Measurements from ENCODE around the gene SNX10. TPM values are rescaled to one million over a fixed set of nuclear protein-coding genes. Genes with fewer than 3 reads are reported as not detected.

The SNX10 gene
- total and polyA plus RNA-seq, 8 donors, result 2.9 to 23.5 (median 6.0) TPM

GRCh38 chr7:26331113-26331512, 39.5 kb downstream of the SNX10 start:
- H3K36me3 ChIP-seq, result no peaks in the 10 kb centered on the region

GRCh38 chr7:26331789-26332188, 40.1 kb downstream of the SNX10 start:
- WGBS, 2 donors, result 85 to 87% methylated on average over 4 of the region's 4 CpGs

More at GRCh38 chr7:26331113-26331512, 39.5 kb downstream of the SNX10 start:
- Histone ChIP-seq H3K27ac (no peak overlapping the region), H3K4me1 (peaks cover 0 to 5% (median 0%) of the 10 kb centered on the region in 3 donors), H3K9me3 (no peaks in the 10 kb centered on the region), H3K27me3 (no peaks in the 10 kb centered on the region), H3K4me3 (no peak overlapping the region)
- 94 to 96% methylated on average over 4 of the region's 4 CpGs for WGBS, 2 donors
- no peak for DNase-seq
- TF ChIP-seq CTCF (IDR thresholded peaks at IDR 0.05), result no peak
- FAIRE-seq, result no peak
- no peak for ATAC-seq
- intact Hi-C loops (cut with DNase I), result no loop called here

GRCh38 chr7:26332698-26333097, 41.0 kb downstream of the SNX10 start:
- TF ChIP-seq CTCF (IDR thresholded peaks at IDR 0.05), result no peak
- FAIRE-seq (no peak), ATAC-seq (no peak), DNase-seq (no peak)
- H3K9me3 ChIP-seq, result no peaks in the 10 kb centered on the region
- WGBS, 2 donors, result 74 to 93% methylated on average over 2 of the region's 2 CpGs
- no peak overlapping the region for H3K4me3 ChIP-seq
- intact Hi-C loops (cut with DNase I), result no loop called here
- peaks cover 0 to 5% (median 0%) of the 10 kb centered on the region in 3 donors for H3K4me1 ChIP-seq
- no peaks in the 10 kb centered on the region for H3K36me3 ChIP-seq
- H3K27ac ChIP-seq, result no peak overlapping the region
- H3K27me3 ChIP-seq, result no peaks in the 10 kb centered on the region

More at GRCh38 chr7:26331789-26332188, 40.1 kb downstream of the SNX10 start:
- peaks cover 0 to 5% (median 0%) of the 10 kb centered on the region in 3 donors for H3K4me1 ChIP-seq
- DNase-seq (no peak), FAIRE-seq (no peak), ATAC-seq (no peak)
- intact Hi-C loops (cut with DNase I), result no loop called here
- no peak for TF ChIP-seq CTCF (IDR thresholded peaks at IDR 0.05)
- H3K4me3 ChIP-seq, result no peak overlapping the region
- H3K9me3 ChIP-seq, result no peaks in the 10 kb centered on the region
- no peaks in the 10 kb centered on the region for H3K27me3 ChIP-seq
- H3K36me3 ChIP-seq, result no peaks in the 10 kb centered on the region
- no peak overlapping the region for H3K27ac ChIP-seq

- H3K27ac ChIP-seq, result no peak overlapping the region
- intact Hi-C loops (cut with DNase I), result no loop called here
- H3K4me1 ChIP-seq, result peaks cover 0 to 5% (median 0%) of the 10 kb centered on the region in 3 donors
- 65 to 67% methylated on average over 1 of the region's 1 CpG for WGBS, 2 donors
- no peaks in the 10 kb centered on the region for H3K9me3 ChIP-seq
- H3K27me3 ChIP-seq, result no peaks in the 10 kb centered on the region
- no peak for DNase-seq
- TF ChIP-seq CTCF (IDR thresholded peaks at IDR 0.05), result no peak
- no peak overlapping the region for H3K4me3 ChIP-seq
- no peak for ATAC-seq
- no peak for FAIRE-seq
- H3K36me3 ChIP-seq, result no peaks in the 10 kb centered on the region
These were observed 42.7 kb downstream of the SNX10 start for GRCh38 chr7:26334166-26334859.

- H3K4me1 ChIP-seq, result peaks cover 0 to 5% (median 0%) of the 10 kb centered on the region in 3 donors
- no peak overlapping the region for H3K27ac ChIP-seq
- WGBS, 2 donors, result 60 to 67% methylated on average over 2 of the region's 2 CpGs
- no peak for ATAC-seq
- intact Hi-C loops (cut with DNase I), result no loop called here
- FAIRE-seq, result no peak
- no peaks in the 10 kb centered on the region for H3K9me3 ChIP-seq
- no peaks in the 10 kb centered on the region for H3K27me3 ChIP-seq
- TF ChIP-seq CTCF (IDR thresholded peaks at IDR 0.05), result no peak
- H3K4me3 ChIP-seq, result no peak overlapping the region
- no peaks in the 10 kb centered on the region for H3K36me3 ChIP-seq
- DNase-seq, result no peak
These were observed 45.7 kb downstream of the SNX10 start for GRCh38 chr7:26337232-26337865.

Measured in pancreas (tissue), 10 donors.